Activated CD4-positive, alpha-beta memory T cell treated with anti-CD3 and anti-CD28 coated beads, Interleukin-2, amount 10 ng/mL, durations not matched to agents 7 days and 5 days (primary cell): ENCODE results near the gene ELF5. TPM values are rescaled to one million over a fixed set of nuclear protein-coding genes. Genes with fewer than 3 reads are reported as not detected.

Source experiments
- CTCF ChIA-PET: fragments of 350-600 bp; sonication (Branson Sonifier 250); formaldehyde crosslinking; loops from one replicate; lab custom pipeline; 2021; ENCODE audit warnings: antibody characterized with exemption, inconsistent platforms; lab: Charles Lee
- POLR2A ChIA-PET: fragments of 350-600 bp; sonication (Branson Sonifier 250); formaldehyde crosslinking; loops from one replicate; lab custom pipeline; 2021; ENCODE audit warnings: antibody characterized with exemption; lab: Charles Lee
- DNase-seq: peaks from one replicate; pipeline ENCODE4 v3.0.0-alpha.2; 2020
- H3K27ac Mint-ChIP-seq: one replicate; pipeline ENCODE4 v1.8.0; 2021; ENCODE audit warnings: mild to moderate bottlenecking, mixed read lengths
- H3K27me3 Mint-ChIP-seq: one replicate; pipeline ENCODE4 v1.8.0; 2021; ENCODE audit warnings: mixed read lengths
- H3K36me3 Mint-ChIP-seq: one replicate; pipeline ENCODE4 v1.8.0; 2021; ENCODE audit warnings: low read depth, mixed read lengths
- H3K4me1 Mint-ChIP-seq: one replicate; pipeline ENCODE4 v1.8.0; 2021; ENCODE audit warnings: mixed read lengths
- H3K4me3 Mint-ChIP-seq: one replicate; pipeline ENCODE4 v1.8.0; 2021; ENCODE audit warnings: mild to moderate bottlenecking, mixed read lengths
- H3K9me3 Mint-ChIP-seq: one replicate; pipeline ENCODE4 v1.8.0; 2021; ENCODE audit warnings: mixed read lengths
- total RNA-seq, 2 experiments: library from RNA; stranded (reverse); gene quantifications; one replicate each; pipeline ENCODE4 v1.2.3, GENCODE V29; 2021

Gene ELF5
- total RNA-seq, 2 experiments from 2014 or later, result not detected

DNA sequence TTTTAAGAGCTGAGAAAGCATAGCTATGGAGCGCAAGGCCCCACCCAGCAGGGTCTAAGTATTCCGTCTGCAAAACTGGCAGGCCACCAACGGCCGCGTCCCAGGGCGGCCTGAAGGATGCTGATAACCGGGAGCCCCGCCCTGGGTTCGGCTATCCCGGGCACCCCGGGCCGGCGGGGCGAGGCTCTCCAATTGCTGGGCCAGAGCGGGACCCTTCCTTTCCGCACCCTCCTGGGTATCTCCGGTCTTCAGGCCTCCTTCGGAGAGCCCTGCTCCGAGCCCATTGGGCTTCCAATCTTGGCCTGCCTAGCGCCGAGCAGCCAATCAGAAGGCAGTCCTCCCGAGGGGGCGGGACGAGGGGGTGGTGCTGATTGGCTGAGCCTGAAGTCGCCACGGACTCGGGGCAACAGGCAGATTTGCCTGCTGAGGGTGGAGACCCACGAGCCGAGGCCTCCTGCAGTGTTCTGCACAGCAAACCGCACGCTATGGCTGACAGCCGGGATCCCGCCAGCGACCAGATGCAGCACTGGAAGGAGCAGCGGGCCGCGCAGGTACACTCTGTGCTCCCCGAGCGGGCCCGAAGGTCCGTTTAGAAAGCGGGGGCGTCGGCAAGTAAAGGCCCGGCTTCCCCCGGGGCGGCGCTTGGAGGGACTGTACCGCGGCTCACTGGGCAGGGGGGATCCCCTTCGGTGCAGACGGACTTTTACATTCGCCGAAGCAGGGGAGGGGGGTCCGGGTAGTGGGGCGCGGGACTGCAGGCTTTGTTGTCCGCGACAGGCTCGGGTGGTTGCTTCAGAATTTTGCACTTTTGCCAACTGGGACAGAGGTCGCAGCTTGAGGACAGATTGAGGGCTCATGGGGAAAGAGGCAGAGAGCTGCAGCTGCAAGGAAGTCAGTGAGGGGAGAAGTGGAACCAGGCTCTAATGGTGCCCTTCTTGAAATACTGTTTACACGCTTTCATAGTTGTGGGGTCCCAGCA is 74.8 kb downstream of the ELF5 start, which contains the start of gene CAT:
Gene CAT, plus strand, starts transcription at position 406 of the 979 bp plus-strand sequence. Its CDS starts 80 bp downstream, at position 486.
- H3K27me3 Mint-ChIP-seq, result no peaks in the 10 kb centered on the region
- peak; percentile 98 for DNase-seq
- H3K36me3 Mint-ChIP-seq, result peaks cover 8% of the 10 kb centered on the region
- peak within 1 kb of the TSS; percentile 77 for H3K27ac Mint-ChIP-seq
- POLR2A ChIA-PET, result interaction anchor here (0.6 to 2.1 kb wide), 10 partner anchors 10 to 1544 kb away, joined by 3 to 9 read pairs (median 5); partner anchors contain the start of genes ABTB2 and NAT10
- CTCF ChIA-PET, result interaction anchor here (1.0 to 2.1 kb wide), 8 partner anchors 10 to 265 kb away, joined by 3 to 7 read pairs (median 4); partner anchors contain the start of gene ABTB2
- peaks cover 29% of the 10 kb centered on the region for H3K4me1 Mint-ChIP-seq
- H3K9me3 Mint-ChIP-seq, result no peaks in the 10 kb centered on the region
- H3K4me3 Mint-ChIP-seq, result peak within 1 kb of the TSS; percentile 94

GRCh38 chr11:34437224-34438125 is 76.1 kb downstream of the ELF5 start:
- peaks cover 5% of the 10 kb centered on the region for H3K36me3 Mint-ChIP-seq
- no peak for DNase-seq
- H3K9me3 Mint-ChIP-seq, result no peaks in the 10 kb centered on the region
- peak overlapping the region; percentile 94 for H3K4me3 Mint-ChIP-seq
- H3K27me3 Mint-ChIP-seq, result peaks cover 3% of the 10 kb centered on the region
- H3K27ac Mint-ChIP-seq, result no peak overlapping the region
- ChIA-PET POLR2A (interaction anchor here (1.4 to 2.1 kb wide), 5 partner anchors 11 to 387 kb away, joined by 3 to 9 read pairs (median 5); partner anchors contain the start of genes ABTB2 and NAT10), CTCF (interaction anchor here (0.9 to 2.1 kb wide), 8 partner anchors 9 to 263 kb away, joined by 3 to 7 read pairs (median 3); partner anchors contain the start of gene ABTB2)
- H3K4me1 Mint-ChIP-seq, result peaks cover 23% of the 10 kb centered on the region

DNA sequence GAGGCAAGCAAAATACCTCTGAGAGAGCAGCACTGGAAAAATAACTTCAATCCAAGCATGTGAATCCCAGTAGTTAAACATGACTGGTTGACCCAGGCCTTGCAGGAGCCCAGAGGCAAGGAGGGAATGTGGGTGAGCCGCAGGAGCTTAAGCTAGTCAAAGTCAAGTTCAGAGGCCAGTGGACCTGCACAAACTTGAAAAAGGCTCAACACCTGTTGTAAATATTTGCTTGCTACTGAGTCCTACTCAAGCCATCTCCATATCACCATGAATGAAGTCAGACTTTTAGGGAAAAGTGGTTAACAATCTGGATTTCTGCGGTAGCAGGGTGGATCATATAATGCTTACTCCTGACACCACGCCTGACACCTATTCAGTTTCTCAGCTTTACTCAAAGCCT is 79.7 kb downstream of the ELF5 start:
- Mint-ChIP-seq H3K4me3 (no peak overlapping the region), H3K36me3 (no peaks in the 10 kb centered on the region), H3K9me3 (no peaks in the 10 kb centered on the region), H3K27ac (no peak overlapping the region), H3K4me1 (peaks cover 8% of the 10 kb centered on the region), H3K27me3 (peaks cover 9% of the 10 kb centered on the region)
- no peak for DNase-seq
- ChIA-PET CTCF (no interaction called here), POLR2A (no interaction called here)

DNA sequence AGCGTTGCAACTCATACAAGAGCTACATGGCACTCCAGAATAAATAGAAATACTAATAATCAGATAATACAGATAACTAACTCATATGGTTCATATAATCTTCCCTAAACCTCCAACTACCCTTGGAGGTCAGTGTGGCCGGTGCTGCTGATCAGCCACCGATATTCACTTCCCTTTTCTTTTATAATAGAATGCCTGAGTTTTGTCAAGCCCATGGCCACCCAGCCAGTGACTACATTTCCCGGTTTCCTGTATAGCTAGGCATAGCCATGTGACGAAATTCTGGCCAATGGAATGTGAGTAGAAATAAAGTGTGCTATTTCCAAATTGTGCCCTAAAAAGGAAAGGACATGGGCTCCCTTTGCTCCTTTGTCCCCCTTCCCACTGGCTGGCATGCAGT is 80.8 kb downstream of the ELF5 start:
- Mint-ChIP-seq H3K9me3 (no peaks in the 10 kb centered on the region), H3K27ac (no peak overlapping the region), H3K4me3 (no peak overlapping the region), H3K27me3 (peaks cover 11% of the 10 kb centered on the region), H3K36me3 (no peaks in the 10 kb centered on the region), H3K4me1 (peaks cover 6% of the 10 kb centered on the region)
- ChIA-PET CTCF (no interaction called here), POLR2A (no interaction called here)
- DNase-seq, result no peak

GRCh38 chr11:34431979-34432378 is 81.6 kb downstream of the ELF5 start:
- peaks cover 3% of the 10 kb centered on the region for H3K4me1 Mint-ChIP-seq
- POLR2A ChIA-PET, result no interaction called here
- no peak overlapping the region for H3K4me3 Mint-ChIP-seq
- no peaks in the 10 kb centered on the region for H3K9me3 Mint-ChIP-seq
- no peak overlapping the region for H3K27ac Mint-ChIP-seq
- CTCF ChIA-PET, result no interaction called here
- H3K36me3 Mint-ChIP-seq, result no peaks in the 10 kb centered on the region
- no peak for DNase-seq
- H3K27me3 Mint-ChIP-seq, result peaks cover 13% of the 10 kb centered on the region

Other genes starting within 250 kb of the ELF5 start
- gene ABTB2, start 155.8 kb downstream of the ELF5 start, total RNA-seq, result 1 to 10 TPM; 2.3 to 2.7 TPM
- gene CAT, start 74.9 kb downstream of the ELF5 start, total RNA-seq, result 10 to 100 TPM; 32.5 to 34.3 TPM
- gene EHF, start 107.3 kb upstream of the ELF5 start, total RNA-seq, result not detected